Measurements from ENCODE around the gene TMEM150A. TPM values are rescaled to one million over a fixed set of nuclear protein-coding genes. Genes with fewer than 3 reads are reported as not detected.

Gene TMEM150A
- total and polyA plus RNA-seq, 2 of the 4 experiments (the other 2 are of a cell fraction), result 4.8 to 16.3 TPM

DNA sequence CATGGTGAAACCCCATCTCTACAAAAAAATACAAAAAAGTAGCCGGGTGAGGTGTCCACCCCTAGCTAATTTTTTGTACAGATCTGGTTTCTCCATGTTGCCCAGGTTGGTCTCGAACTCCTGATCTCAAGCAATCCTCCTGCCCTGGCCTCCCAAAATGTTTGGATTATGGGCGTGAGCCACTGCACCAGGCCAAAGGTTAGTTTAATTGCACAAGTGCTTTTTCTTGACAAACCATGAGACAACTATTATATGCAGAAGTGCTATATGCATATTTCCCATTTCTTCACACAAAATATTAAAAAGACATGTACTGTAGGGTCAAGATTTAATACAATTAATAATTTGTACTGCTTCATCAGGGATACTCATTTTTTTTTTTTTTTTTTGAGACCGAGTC is 36.2 kb downstream of the TMEM150A start:
- Histone ChIP-seq H4K8ac (ENCODE audit: low read depth in 2 of 2, low read length in 2 of 2) (no peak overlapping the region), H3K36me3 (ENCODE audit: control insufficient read depth, insufficient read depth, low read length) (no peaks in the 10 kb centered on the region), H3K23ac (ENCODE audit: low read depth, low read length) (no peak overlapping the region), H2AK5ac (ENCODE audit: low read depth, low read length) (no peak overlapping the region), H3K27me3 (ENCODE audit: control insufficient read depth, insufficient read depth, low read length) (peaks cover 7% of the 10 kb centered on the region), H3K14ac (replicated peaks; ENCODE audit: low read depth, low read length) (no peak overlapping the region), H4K5ac (ENCODE audit: low read depth, low read length) (no peak overlapping the region), H2BK15ac (ENCODE audit: low read depth, low read length) (no peak overlapping the region), H2BK5ac (ENCODE audit: low read depth, low read length, poor library complexity, severe bottlenecking) (no peak overlapping the region), H2AFZ (replicated peaks; ENCODE audit: low read length, poor library complexity) (no peak overlapping the region), H3K9me3 (ENCODE audit: control insufficient read depth, insufficient read depth, low read length) (no peaks in the 10 kb centered on the region), H4K91ac (ENCODE audit: insufficient read depth, low read depth, low read length) (no peak overlapping the region), H3K27ac (ENCODE audit: insufficient read depth, low read length) (no peak overlapping the region), H3K4me3 (ENCODE audit: insufficient read depth, low read depth, low read length) (no peak overlapping the region), H3K18ac (ENCODE audit: low read depth, low read length) (no peak overlapping the region), H3K79me1 (ENCODE audit: low read depth in 1 of 2, low read length in 2 of 2) (peaks cover 0 to 5% of the 10 kb centered on the region in 2 experiments; a peak in 1 of 4 replicates), H3K4me2 (ENCODE audit: low read depth, low read length) (no peak overlapping the region), H4K20me1 (ENCODE audit: insufficient read depth, low read length) (no peaks in the 10 kb centered on the region), H3K9ac (ENCODE audit: low read depth, low read length) (no peak overlapping the region), H3K56ac (ENCODE audit: extremely low read depth, insufficient read depth, low read length) (no peak overlapping the region), H2BK120ac (ENCODE audit: low read depth, low read length) (no peak overlapping the region), H3K4ac (ENCODE audit: low read depth, low read length) (no peak overlapping the region), H2AK9ac (replicated peaks; ENCODE audit: low read depth, low read length, poor library complexity) (no peak overlapping the region), H3K4me1 (ENCODE audit: control insufficient read depth, insufficient read depth, low read length) (no peaks in the 10 kb centered on the region), H3K9me1 (ENCODE audit: insufficient read depth, low read length) (no peaks in the 10 kb centered on the region), H2BK20ac (ENCODE audit: low read depth, low read length) (no peak overlapping the region)
- in situ Hi-C loops (cut with MboI; ENCODE audit: low sequenced_read_pairs) (no loop called here), intact Hi-C loops (cut with micrococcal nuclease) (no loop called here), dilution Hi-C loops (cut with HindIII; ENCODE audit: low sequenced_read_pairs, unreplicated experiment) (no loop called here)
- CTCF ChIA-PET, result no interaction called here
- 100% methylated on average over 1 of the region's 4 CpGs; no CpG with 5 or more reads in 1 of the 2 experiments for WGBS, 2 experiments (ENCODE audit: extremely low coverage in 2 of 2, insufficient read length in 1 of 2)
- no TSS peak for BruUV-seq (replicated peaks)
- POLR2A ChIA-PET (ENCODE audit: unreplicated experiment), result no interaction called here
- TF ChIP-seq POLR2A (IDR thresholded peaks at IDR 0.05; ENCODE audit: low read depth, low read length) (no peak), MXI1 (IDR thresholded peaks at IDR 0.05; ENCODE audit: borderline replicate concordance, low read depth, low read length) (no peak), RFX5 (IDR thresholded peaks at IDR 0.05; ENCODE audit: low read depth, low read length) (no peak), RCOR1 (IDR thresholded peaks at IDR 0.05; ENCODE audit: insufficient replicate concordance, low read length) (no peak), BHLHE40 (IDR thresholded peaks at IDR 0.05; ENCODE audit: low read depth, low read length) (no peak)
- DNase-seq, result no peak
- ATAC-seq (ENCODE audit: low read depth), result no peak

Measured in IMR-90 (cell line).